Peyer's patch (tissue), 4 donors: ENCODE results near the gene ZNF106. TPM values are rescaled to one million over a fixed set of nuclear protein-coding genes. Genes with fewer than 3 reads are reported as not detected.

Source experiments
- DNase-seq, 3 donors: peaks; one replicate each; pipeline ENCODE4 v3.0.0-alpha.2; 2017 to 2019
- H3K27ac ChIP-seq, 4 donors: fragments of 200-600 bp; sonication (generic); one replicate each; pipeline ENCODE4 v1.5.1; 2016 to 2019
- H3K27me3 ChIP-seq, 2 donors: fragments of 200-600 bp; sonication (generic); one replicate each; pipeline ENCODE4 v1.5.1; 2019
- H3K36me3 ChIP-seq, 3 donors: fragments of 200-600 bp; sonication (generic); one replicate each; pipeline ENCODE4 v1.5.1; 2016 to 2019
- H3K4me1 ChIP-seq, 4 donors: fragments of 200-600 bp; sonication (generic); one replicate each; pipeline ENCODE4 v1.5.1; 2016 to 2019
- H3K4me3 ChIP-seq, 4 donors: fragments of 200-600 bp; sonication (generic); 1 replicate in 3 of 4; 2 replicates in 1 of 4; pipeline ENCODE4 v1.5.1; 2016 to 2019; ENCODE audit warnings: mild to moderate bottlenecking in 1 of 4
- H3K9me3 ChIP-seq, 4 donors: fragments of 200-600 bp; sonication (generic); one replicate each; pipeline ENCODE4 v1.5.1; 2016 to 2019; ENCODE audit warnings: mild to moderate bottlenecking in 1 of 4
- POLR2A ChIP-seq, 2 donors: fragments of 450-650 bp; IDR thresholded peaks; one replicate each; pipeline ENCODE4 v1.5.1; 2017; ENCODE audit warnings: antibody characterized with exemption in 2 of 2, mild to moderate bottlenecking in 2 of 2, moderate library complexity in 2 of 2
- total RNA-seq, 4 donors: library from RNA; depleted of rRNA; stranded (reverse); fragments of >200 nt; gene quantifications; one replicate each; pipeline ENCODE4 v1.1.0, GENCODE V29; 2016
- TF ChIP-seq, protein P1 (sequence below), 6 experiments: fragments of 450-650 bp in 4 of 6; fragments of 200-600 bp in 2 of 6; sonication (generic) in 1 of 6; IDR thresholded peaks; one replicate each; pipeline ENCODE4 v1.5.1; 2017 to 2019; ENCODE audit warnings: antibody characterized with exemption in 6 of 6, mild to moderate bottlenecking in 3 of 6, moderate library complexity in 1 of 6

ZNF106 gene
- total RNA-seq, 4 donors from 2014 or later = 31.7 to 74.3 (median 42.1) TPM

DNA sequence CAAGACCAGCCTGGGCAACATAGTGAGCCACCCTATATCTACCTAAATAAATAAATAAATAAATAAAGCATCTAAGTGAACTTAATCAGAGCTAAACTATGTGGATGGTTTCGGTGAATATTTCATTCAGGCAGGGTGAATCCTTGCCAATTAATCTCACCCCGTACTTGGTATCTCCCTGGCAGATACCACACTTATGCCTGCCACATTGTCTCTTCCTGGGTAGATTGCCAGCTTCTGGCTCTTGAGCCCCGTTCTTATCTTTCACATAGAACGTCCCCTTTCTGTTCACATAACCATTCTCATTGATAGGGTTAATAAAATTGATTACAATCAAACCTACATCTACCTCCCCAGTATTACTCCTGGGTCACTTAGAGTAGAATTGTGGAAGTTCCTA lies 11.5 kb upstream of the ZNF106 start:
- no peak for TF ChIP-seq POLR2A (IDR thresholded peaks at IDR 0.05)
- TF ChIP-seq, protein P1, sequence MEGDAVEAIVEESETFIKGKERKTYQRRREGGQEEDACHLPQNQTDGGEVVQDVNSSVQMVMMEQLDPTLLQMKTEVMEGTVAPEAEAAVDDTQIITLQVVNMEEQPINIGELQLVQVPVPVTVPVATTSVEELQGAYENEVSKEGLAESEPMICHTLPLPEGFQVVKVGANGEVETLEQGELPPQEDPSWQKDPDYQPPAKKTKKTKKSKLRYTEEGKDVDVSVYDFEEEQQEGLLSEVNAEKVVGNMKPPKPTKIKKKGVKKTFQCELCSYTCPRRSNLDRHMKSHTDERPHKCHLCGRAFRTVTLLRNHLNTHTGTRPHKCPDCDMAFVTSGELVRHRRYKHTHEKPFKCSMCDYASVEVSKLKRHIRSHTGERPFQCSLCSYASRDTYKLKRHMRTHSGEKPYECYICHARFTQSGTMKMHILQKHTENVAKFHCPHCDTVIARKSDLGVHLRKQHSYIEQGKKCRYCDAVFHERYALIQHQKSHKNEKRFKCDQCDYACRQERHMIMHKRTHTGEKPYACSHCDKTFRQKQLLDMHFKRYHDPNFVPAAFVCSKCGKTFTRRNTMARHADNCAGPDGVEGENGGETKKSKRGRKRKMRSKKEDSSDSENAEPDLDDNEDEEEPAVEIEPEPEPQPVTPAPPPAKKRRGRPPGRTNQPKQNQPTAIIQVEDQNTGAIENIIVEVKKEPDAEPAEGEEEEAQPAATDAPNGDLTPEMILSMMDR (IDR thresholded peaks at IDR 0.05) = no peak
- Histone ChIP-seq H3K27ac (no peak overlapping the region), H3K9me3 (no peaks in the 10 kb centered on the region), H3K4me1 (peaks cover 0 to 41% (median 8%) of the 10 kb centered on the region in 4 donors), H3K4me3 (no peak overlapping the region), H3K27me3 (no peaks in the 10 kb centered on the region), H3K36me3 (no peaks in the 10 kb centered on the region)
- no peak for DNase-seq

DNA sequence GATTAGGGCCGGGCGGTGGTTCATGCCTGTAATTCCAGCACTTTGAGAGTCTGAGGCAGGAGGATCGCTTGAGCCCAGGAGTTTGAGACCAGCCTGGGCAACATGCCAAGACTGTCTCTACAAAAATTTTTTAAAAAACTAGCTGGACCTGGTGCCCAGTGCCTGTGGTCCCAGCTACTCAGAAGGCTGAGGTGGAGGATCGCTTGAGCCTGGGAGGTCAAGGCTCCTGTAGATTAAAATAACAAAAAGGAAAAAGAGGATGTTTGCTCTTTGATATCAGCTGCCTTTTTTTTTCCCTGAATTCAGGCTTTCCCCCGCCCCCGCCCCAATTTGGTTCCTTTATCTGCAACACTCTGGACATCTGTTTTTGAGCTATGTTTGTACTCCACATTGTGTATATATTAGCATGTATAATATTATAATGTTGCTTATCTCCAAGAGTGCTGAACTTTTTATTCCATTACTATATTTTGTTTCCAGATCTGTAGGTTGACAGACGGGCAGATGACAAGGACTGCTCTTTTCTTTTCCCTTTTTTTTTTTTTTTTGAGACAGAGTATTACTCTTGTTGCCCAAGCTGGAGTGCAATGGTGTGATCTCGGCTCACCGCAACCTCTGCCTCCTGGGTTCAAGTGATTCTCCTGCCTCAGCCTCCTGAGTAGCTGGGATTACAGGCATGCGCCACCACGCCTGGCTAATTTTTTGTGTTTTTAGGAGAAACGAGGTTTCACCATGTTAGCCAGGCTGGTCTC lies 9.1 kb upstream of the ZNF106 start:
- Histone ChIP-seq H3K36me3 (no peaks in the 10 kb centered on the region), H3K4me3 (no peak overlapping the region), H3K4me1 (peaks cover 0 to 50% (median 8%) of the 10 kb centered on the region in 4 donors), H3K27ac (peak overlapping the region; percentile 26 to 72 (median 53)), H3K9me3 (no peaks in the 10 kb centered on the region), H3K27me3 (no peaks in the 10 kb centered on the region)
- TF ChIP-seq POLR2A (IDR thresholded peaks at IDR 0.05) = no peak
- TF ChIP-seq, protein P1 (IDR thresholded peaks at IDR 0.05) = no peak
- no peak for DNase-seq

DNA sequence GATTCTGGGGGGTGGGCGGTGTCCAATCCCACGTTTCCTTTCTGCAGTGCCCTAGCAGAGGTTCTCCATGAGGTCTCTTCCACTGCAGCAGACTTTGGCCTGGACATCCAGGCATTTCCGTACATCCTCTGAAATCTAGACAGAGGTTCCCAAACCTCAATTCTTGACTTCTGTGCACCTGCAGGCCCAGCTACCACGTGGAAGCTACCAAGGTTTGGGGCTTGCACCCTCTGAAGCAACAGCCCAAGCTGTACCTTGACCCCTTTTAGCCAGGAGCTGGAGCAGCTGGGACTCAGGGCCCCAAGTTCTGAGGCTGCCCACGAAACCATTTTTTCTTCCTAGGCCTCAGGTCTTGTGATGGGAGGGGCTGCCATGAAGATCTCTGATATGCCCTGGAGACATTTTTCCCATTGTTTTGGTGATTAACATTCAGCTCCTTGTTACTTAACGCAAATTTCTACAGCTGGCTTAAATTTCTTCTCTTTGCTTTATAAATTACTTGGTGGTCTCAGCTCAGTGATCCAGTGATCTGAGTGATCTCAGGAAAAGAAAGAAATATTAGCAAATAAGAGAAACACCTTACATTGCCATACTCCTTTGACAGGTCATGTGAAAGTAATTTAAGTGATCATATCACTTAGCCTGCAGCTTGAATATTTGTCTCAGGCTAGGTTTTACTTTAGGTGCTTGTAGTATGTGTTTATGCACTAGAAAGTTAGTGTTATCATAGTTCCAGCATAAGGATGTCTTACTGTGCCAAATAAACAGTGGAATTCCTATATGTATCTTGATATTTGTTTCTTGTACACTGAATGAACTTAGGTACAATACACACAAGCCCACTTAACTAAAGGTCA lies 7.5 kb upstream of the ZNF106 start:
- TF ChIP-seq, protein P1 (IDR thresholded peaks at IDR 0.05) = no peak
- TF ChIP-seq POLR2A (IDR thresholded peaks at IDR 0.05) = no peak
- Histone ChIP-seq H3K9me3 (no peaks in the 10 kb centered on the region), H3K27me3 (no peaks in the 10 kb centered on the region), H3K4me1 (peaks cover 0 to 51% (median 5%) of the 10 kb centered on the region in 4 donors), H3K4me3 (no peak overlapping the region), H3K27ac (peak overlapping the region; percentile 26 to 72 (median 50)), H3K36me3 (no peaks in the 10 kb centered on the region)
- DNase-seq = no peak

DNA sequence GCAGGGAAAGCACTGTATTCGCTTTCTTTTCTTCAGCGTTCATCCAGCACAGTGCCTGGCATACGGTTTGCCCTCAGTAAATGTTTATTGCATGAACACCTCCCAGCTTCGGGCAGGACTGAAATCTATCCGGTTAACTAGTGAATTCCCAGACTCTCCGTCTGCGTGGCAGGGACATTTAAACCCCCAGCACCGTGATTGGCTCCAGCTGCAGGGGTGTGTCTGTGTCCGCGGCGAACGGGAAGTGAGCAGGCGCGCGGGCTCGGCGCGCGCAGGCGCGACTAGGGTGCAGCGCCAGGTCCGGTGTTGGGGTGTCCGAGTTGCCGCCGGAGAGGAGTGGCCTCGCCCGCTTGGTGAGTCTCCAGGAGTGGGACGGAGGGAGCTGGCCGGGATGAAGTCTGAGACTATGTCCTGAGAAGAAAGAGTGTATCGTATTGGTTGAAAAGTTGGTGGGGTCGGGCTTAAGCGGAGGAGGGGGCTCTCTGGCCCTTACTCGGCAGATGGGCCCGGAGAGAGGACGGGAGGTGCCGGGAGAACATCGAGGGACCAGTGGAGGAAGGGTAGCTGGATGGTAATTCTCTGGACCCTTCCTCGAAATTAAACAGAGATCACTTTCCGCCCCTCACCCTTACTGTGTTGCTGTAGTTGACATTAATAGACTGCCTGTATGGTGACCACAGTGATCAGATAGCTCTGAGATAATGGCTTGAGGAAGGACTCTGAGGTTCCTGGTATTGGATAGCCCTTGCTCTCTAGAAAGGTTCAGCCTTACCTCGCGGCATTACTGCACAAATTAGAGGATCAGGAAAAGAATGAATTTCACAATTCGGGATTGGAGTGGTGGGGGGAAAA lies 4.6 kb upstream of the ZNF106 start, which contains the start of gene SNAP23:
TSS of gene SNAP23 (plus strand) at position 274 of the 852 bp plus-strand sequence. CDS start 16,213 bp downstream, outside the sequence.
- H3K4me1 ChIP-seq = peaks cover 0 to 58% (median 6%) of the 10 kb centered on the region in 4 donors

More for the DNA sequence above, 4.6 kb upstream of the ZNF106 start, which contains the start of gene SNAP23:
- Histone ChIP-seq H3K27me3 (no peaks in the 10 kb centered on the region), H3K36me3 (no peaks in the 10 kb centered on the region), H3K4me3 (peak within 1 kb of the TSS; percentile 62 to 89 (median 68)), H3K27ac (peak within 1 kb of the TSS; percentile 81 to 94 (median 84)), H3K9me3 (no peaks in the 10 kb centered on the region)
- peak; percentile 92 to 96 (median 96) for DNase-seq
- peak; percentile 95 to 96 for TF ChIP-seq POLR2A (IDR thresholded peaks at IDR 0.05)
- TF ChIP-seq, protein P1 (IDR thresholded peaks at IDR 0.05) = no peak
